GM23338 (cell line): Measurements from ENCODE around the gene CLTRN. TPM values are rescaled to one million over a fixed set of nuclear protein-coding genes. Genes with fewer than 3 reads are reported as not detected.

Experiments used
- ATAC-seq: fragments of 200-7000 bp; cut with Tn5 transposase; 3 replicates; pipeline ENCODE4 v1.9.1; 2020
- DNase-seq: peaks from one replicate; pipeline ENCODE4 v3.0.0-alpha.2; 2015; ENCODE audit warnings: low spot score
- H2AFZ ChIP-seq: fragments of 200-600 bp; sonication (generic); 2 replicates; pipeline ENCODE4 v1.8.0; 2016; ENCODE audit warnings: antibody characterized with exemption, mild to moderate bottlenecking, moderate library complexity
- H3F3A ChIP-seq: fragments of 200-600 bp; sonication (generic); replicated peaks from 2 replicates; pipeline ENCODE4 v1.8.0; 2017; ENCODE audit warnings: antibody characterized with exemption, mixed run types, low read depth
- H3K27ac ChIP-seq: fragments of 200-600 bp; sonication (generic); 2 replicates; pipeline ENCODE4 v1.6.1; 2016; ENCODE audit warnings: low read depth
- H3K27me3 ChIP-seq: fragments of 200-600 bp; sonication (generic); 2 replicates; pipeline ENCODE4 v1.8.0; 2016; ENCODE audit warnings: mild to moderate bottlenecking, mixed run types, moderate library complexity; ENCODE audit not compliant: insufficient read depth
- H3K36me3 ChIP-seq: fragments of 200-600 bp; sonication (generic); 2 replicates; pipeline ENCODE4 v1.8.0; 2016; ENCODE audit warnings: mild to moderate bottlenecking; ENCODE audit not compliant: insufficient read depth
- H3K4me1 ChIP-seq: fragments of 200-600 bp; sonication (generic); 2 replicates; pipeline ENCODE4 v1.8.0; 2016; ENCODE audit warnings: mild to moderate bottlenecking, moderate library complexity; ENCODE audit not compliant: insufficient read depth
- H3K4me2 ChIP-seq: fragments of 200-600 bp; sonication (generic); 2 replicates; pipeline ENCODE4 v1.7.1; 2017; ENCODE audit warnings: mixed run types
- H3K4me3 ChIP-seq: fragments of 200-600 bp; sonication (generic); 2 replicates; pipeline ENCODE4 v1.6.1; 2016; ENCODE audit warnings: mixed run types
- H3K79me2 ChIP-seq: fragments of 200-600 bp; sonication (generic); replicated peaks from 2 replicates; pipeline ENCODE4 v1.8.0; 2017; ENCODE audit warnings: mild to moderate bottlenecking; ENCODE audit not compliant: insufficient read depth
- H3K9me2 ChIP-seq: fragments of 200-600 bp; sonication (generic); 2 replicates; pipeline ENCODE4 v1.8.0; 2017; ENCODE audit not compliant: insufficient read depth
- H4K20me1 ChIP-seq: fragments of 200-600 bp; sonication (generic); replicated peaks from 2 replicates; pipeline ENCODE4 v1.8.0; 2017; ENCODE audit warnings: mild to moderate bottlenecking; ENCODE audit not compliant: insufficient read depth
- H3K27ac Mint-ChIP-seq: 2 replicates; pipeline ENCODE4 v1.8.0; 2020; ENCODE audit warnings: inconsistent platforms, mild to moderate bottlenecking, moderate library complexity, mixed read lengths
- H3K27me3 Mint-ChIP-seq: 3 replicates; pipeline ENCODE4 v1.8.0; 2022; ENCODE audit warnings: low read depth, mild to moderate bottlenecking, moderate library complexity, mixed read lengths, inconsistent platforms; ENCODE audit not compliant: insufficient read depth, poor library complexity
- H3K36me3 Mint-ChIP-seq: 3 replicates; pipeline ENCODE4 v1.8.0; 2021; ENCODE audit warnings: low read depth, mild to moderate bottlenecking, inconsistent platforms, moderate library complexity, mixed read lengths
- H3K4me1 Mint-ChIP-seq: 3 replicates; pipeline ENCODE4 v1.8.0; 2020; ENCODE audit warnings: mild to moderate bottlenecking, inconsistent platforms, mixed read lengths
- H3K4me3 Mint-ChIP-seq: 3 replicates; pipeline ENCODE4 v1.8.0; 2021; ENCODE audit warnings: moderate library complexity, mild to moderate bottlenecking, inconsistent platforms, mixed read lengths
- H3K9me3 Mint-ChIP-seq: 3 replicates; pipeline ENCODE4 v1.8.0; 2020; ENCODE audit warnings: moderate library complexity, mild to moderate bottlenecking, inconsistent platforms, mixed read lengths
- CREB1 ChIP-seq: fragments of 250-450 bp; sonication (Bioruptor Pico); IDR thresholded peaks from 2 replicates; pipeline ENCODE4 v1.5.0; 2020; ENCODE audit warnings: low read depth, mild to moderate bottlenecking, moderate library complexity
- ETS1 ChIP-seq: IDR thresholded peaks from 2 replicates; pipeline ENCODE4 v1.6.1; 2016; ENCODE audit warnings: antibody characterized with exemption
- JUNB ChIP-seq: IDR thresholded peaks from one replicate; pipeline ENCODE4 v1.6.1; 2016; ENCODE audit warnings: antibody characterized with exemption; ENCODE audit not compliant: unreplicated experiment
- POLR2AphosphoS5 ChIP-seq: IDR thresholded peaks from 2 replicates; pipeline ENCODE4 v1.6.1; 2016; ENCODE audit warnings: antibody characterized with exemption, low read depth
- REST ChIP-seq: IDR thresholded peaks from one replicate; pipeline ENCODE4 v1.6.1; 2018; ENCODE audit warnings: antibody characterized with exemption; ENCODE audit not compliant: unreplicated experiment
- STAT1 ChIP-seq: IDR thresholded peaks from one replicate; pipeline ENCODE4 v1.6.1; 2016; ENCODE audit warnings: antibody characterized with exemption; ENCODE audit not compliant: unreplicated experiment
- ZNF114 ChIP-seq: fragments of 250-450 bp; sonication (Bioruptor Pico); IDR thresholded peaks from 2 replicates; pipeline ENCODE4 v1.5.0; 2020; ENCODE audit warnings: mild to moderate bottlenecking, moderate library complexity
- ZNF331 ChIP-seq: fragments of 250-450 bp; sonication (Bioruptor Pico); IDR thresholded peaks from 2 replicates; pipeline ENCODE4 v1.5.0; 2020; ENCODE audit warnings: low read depth, mild to moderate bottlenecking, moderate library complexity
- ZNF462 ChIP-seq: fragments of 250-450 bp; sonication (Bioruptor Pico); IDR thresholded peaks from 2 replicates; pipeline ENCODE4 v1.5.0; 2020; ENCODE audit warnings: mild to moderate bottlenecking, moderate library complexity
- polyA plus RNA-seq: library from polyadenylated mRNA; unstranded; fragments of >200 nt; fragmentation: Nextera tagmentation; extraction: Ambion mirVana; gene quantifications from 2 replicates; pipeline ENCODE4 v1.2.1, GENCODE V29; 2016
- total RNA-seq: library from RNA; depleted of rRNA; stranded (reverse); fragments of >200 nt; shearing (Covaris generic); gene quantifications from 2 replicates; pipeline ENCODE4 v1.2.3, GENCODE V29; 2014

CLTRN gene
- total and polyA plus RNA-seq, 2 experiments from 2014 or later, result 1.7 to 2.7 TPM

GRCh38 chrX:15702488-15703371, 38.1 kb upstream of the CLTRN start:
- Mint-ChIP-seq H3K9me3 (no peaks in the 10 kb centered on the region), H3K4me3 (no peak overlapping the region), H3K27me3 (no peaks in the 10 kb centered on the region), H3K27ac (no peak overlapping the region), H3K4me1 (peaks cover 2% of the 10 kb centered on the region; the same call in 1 of the 3 replicates), H3K36me3 (peaks cover 14% of the 10 kb centered on the region; the same call in 2 of the 3 replicates)
- Histone ChIP-seq H2AFZ (no peak overlapping the region), H3K9me2 (no peaks in the 10 kb centered on the region), H4K20me1 (no peaks in the 10 kb centered on the region), H3K36me3 (no peaks in the 10 kb centered on the region), H3F3A (no peaks in the 10 kb centered on the region), H3K4me3 (no peak overlapping the region), H3K4me1 (no peaks in the 10 kb centered on the region), H3K27me3 (no peaks in the 10 kb centered on the region), H3K4me2 (no peak overlapping the region), H3K27ac (no peak overlapping the region), H3K79me2 (no peaks in the 10 kb centered on the region)
- DNase-seq, result no peak
- ATAC-seq, result no peak
- TF ChIP-seq ZNF331 (CRISPR knock-in tag) (no peak), STAT1 (no peak), ZNF114 (CRISPR knock-in tag) (no peak), ZNF462 (no peak), CREB1 (CRISPR knock-in tag) (no peak), REST (no peak), POLR2AphosphoS5 (no peak), ETS1 (no peak), JUNB (no peak)
